ENCODE data around the gene HNRNPM.

The HNRNPM gene

GRCh38 chr19:8444677-8445487, at the start of gene HNRNPM:
Gene HNRNPM (plus strand): TSS chr19:8444975. CDS start chr19:8444999, 24 bp downstream.
- H3K4me3 ChIP-seq (ENCODE audit: low read depth, low read length): peak within 1 kb of the TSS; percentile 99
- TF ChIP-seq CTCF (IDR thresholded peaks at IDR 0.05; ENCODE audit: control insufficient read depth, extremely low read depth, insufficient read depth): no peak
- peak; percentile 86 for DNase-seq (ENCODE audit: low read depth)

- no peak for TF ChIP-seq CTCF (IDR thresholded peaks at IDR 0.05; ENCODE audit: control insufficient read depth, extremely low read depth, insufficient read depth)
- no peak for DNase-seq (ENCODE audit: low read depth)
- no peak overlapping the region for H3K4me3 ChIP-seq (ENCODE audit: low read depth, low read length)
These were observed 49.1 kb upstream of the HNRNPM start for GRCh38 chr19:8395621-8396082.

GRCh38 chr19:8396185-8396562, 48.6 kb upstream of the HNRNPM start:
- H3K4me3 ChIP-seq (ENCODE audit: low read depth, low read length): no peak overlapping the region
- no peak for DNase-seq (ENCODE audit: low read depth)
- no peak for TF ChIP-seq CTCF (IDR thresholded peaks at IDR 0.05; ENCODE audit: control insufficient read depth, extremely low read depth, insufficient read depth)

- H3K4me3 ChIP-seq (ENCODE audit: low read depth, low read length): no peak overlapping the region
- TF ChIP-seq CTCF (IDR thresholded peaks at IDR 0.05; ENCODE audit: control insufficient read depth, extremely low read depth, insufficient read depth): peak; percentile 29; the same call in 1 of the 2 replicates
- DNase-seq (ENCODE audit: low read depth): no peak
These were observed 48.1 kb upstream of the HNRNPM start for GRCh38 chr19:8396563-8397203.

GRCh38 chr19:8397271-8397670, 47.5 kb upstream of the HNRNPM start:
- no peak overlapping the region for H3K4me3 ChIP-seq (ENCODE audit: low read depth, low read length)
- DNase-seq (ENCODE audit: low read depth): no peak
- no peak for TF ChIP-seq CTCF (IDR thresholded peaks at IDR 0.05; ENCODE audit: control insufficient read depth, extremely low read depth, insufficient read depth)

GRCh38 chr19:8397746-8398310, 46.9 kb upstream of the HNRNPM start:
- TF ChIP-seq CTCF (IDR thresholded peaks at IDR 0.05; ENCODE audit: control insufficient read depth, extremely low read depth, insufficient read depth): no peak
- no peak overlapping the region for H3K4me3 ChIP-seq (ENCODE audit: low read depth, low read length)
- no peak for DNase-seq (ENCODE audit: low read depth)
